HTR-8/SVneo (cell line): Measurements from ENCODE around the gene CAMSAP3.
A peak's percentile ranks its signal among the peaks of the same experiment; 100 is the strongest.

Experiments used
- DNase-seq: peaks from one replicate; pipeline ENCODE4 v3.0.0; 2011; ENCODE audit warnings: low spot score, mixed read lengths; ENCODE audit not compliant: insufficient read length
- FAIRE-seq: peaks from 2 replicates; lab custom pipeline; 2011; peaks lifted over from hg19 to GRCh38; lab: Jason Lieb, UNC

CAMSAP3 gene

DNA sequence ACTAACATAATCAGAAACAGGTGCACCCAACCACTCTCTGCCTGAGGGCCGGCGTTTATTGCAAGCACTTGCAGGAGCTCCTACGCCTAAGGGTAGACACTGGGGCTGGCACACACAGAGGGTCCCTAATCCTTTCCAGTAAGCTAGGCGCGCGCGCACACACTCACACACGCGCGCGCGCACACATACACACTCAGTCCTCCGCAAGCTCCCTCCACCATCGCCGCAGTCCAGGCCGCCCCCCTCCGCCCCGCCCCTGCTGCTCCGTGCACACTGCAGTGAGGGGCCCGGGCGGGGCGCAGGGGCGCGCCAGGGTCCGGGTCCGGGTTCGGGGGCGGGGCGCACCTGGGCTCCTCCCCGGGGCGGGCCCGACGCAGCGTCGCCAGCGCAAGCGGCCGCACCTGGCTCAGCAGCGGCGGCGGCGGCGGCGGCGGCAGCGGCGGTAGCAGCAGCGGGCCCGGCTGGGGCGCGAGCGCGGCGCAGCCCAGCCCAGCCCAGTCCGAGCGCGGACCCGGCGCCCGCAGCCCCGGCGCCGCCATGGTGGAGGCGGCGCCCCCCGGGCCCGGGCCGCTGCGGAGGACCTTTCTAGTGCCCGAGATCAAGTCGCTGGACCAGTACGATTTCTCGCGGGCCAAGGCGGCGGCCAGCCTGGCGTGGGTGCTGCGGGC, at the start of gene CAMSAP3:
Gene CAMSAP3, plus strand, starts transcription at position 398 of the 668 bp plus-strand sequence. Its CDS starts 140 bp downstream, at position 538.
- DNase-seq (peak; percentile 53), FAIRE-seq (peak; percentile 71)

DNA sequence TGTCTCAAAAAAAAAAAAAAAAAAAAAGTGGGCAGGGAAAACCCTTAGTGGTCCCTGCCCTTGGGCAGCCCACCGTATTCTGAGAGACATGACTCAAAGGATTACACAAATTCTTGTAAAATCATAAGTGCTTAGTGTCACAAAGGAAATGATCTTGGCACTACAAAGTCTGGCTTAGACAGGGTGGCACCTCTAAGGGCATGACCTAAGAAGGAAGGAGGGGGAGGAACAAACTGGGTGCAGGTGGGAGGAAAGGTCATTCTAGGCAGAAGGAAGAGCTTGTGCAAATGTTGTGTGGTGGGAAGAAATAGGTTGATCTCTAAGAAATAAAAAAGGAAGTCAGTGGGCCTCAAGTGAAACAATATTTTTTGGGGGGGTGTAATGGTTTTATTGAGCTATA, 49.8 kb upstream of the CAMSAP3 start:
- no peak for FAIRE-seq
- no peak for DNase-seq

- FAIRE-seq (no peak), DNase-seq (no peak)
Observed at GRCh38 chr19:7547159-7547558, 48.5 kb upstream of the CAMSAP3 start.

GRCh38 chr19:7549429-7550148, 46.1 kb upstream of the CAMSAP3 start:
- no peak for DNase-seq

DNA sequence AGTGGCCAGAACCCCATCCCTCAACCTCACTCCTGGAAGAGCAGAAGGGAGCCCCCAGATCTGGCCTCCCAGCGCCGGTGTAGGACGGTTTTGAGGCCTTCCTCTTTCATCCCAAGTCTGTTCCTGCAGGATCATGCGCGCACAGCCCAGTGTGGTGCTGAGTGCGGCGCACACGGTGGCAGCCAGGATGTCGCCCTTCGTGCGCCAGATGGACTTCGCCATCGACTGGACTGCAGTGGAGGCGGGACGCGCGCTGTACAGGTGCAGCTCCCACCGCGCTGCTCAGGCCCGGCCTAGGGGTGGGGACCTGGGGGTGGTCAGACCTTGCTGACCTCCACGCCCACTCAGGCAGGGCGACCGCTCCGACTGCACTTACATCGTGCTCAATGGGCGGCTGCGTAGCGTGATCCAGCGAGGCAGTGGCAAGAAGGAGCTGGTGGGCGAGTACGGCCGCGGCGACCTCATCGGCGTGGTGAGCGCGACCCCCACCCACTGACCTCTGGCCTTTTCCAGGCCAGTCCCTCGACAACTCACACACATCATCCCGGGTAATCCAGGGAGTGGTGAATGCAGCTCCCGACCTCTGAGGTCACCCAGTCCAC, 45.4 kb upstream of the CAMSAP3 start:
- DNase-seq (no peak), FAIRE-seq (no peak)

More at GRCh38 chr19:7549429-7550148, 46.1 kb upstream of the CAMSAP3 start:
- no peak for FAIRE-seq

- DNase-seq: peak; percentile 46
- no peak for FAIRE-seq
Observed at GRCh38 chr19:7550987-7551761, 44.5 kb upstream of the CAMSAP3 start.

DNA sequence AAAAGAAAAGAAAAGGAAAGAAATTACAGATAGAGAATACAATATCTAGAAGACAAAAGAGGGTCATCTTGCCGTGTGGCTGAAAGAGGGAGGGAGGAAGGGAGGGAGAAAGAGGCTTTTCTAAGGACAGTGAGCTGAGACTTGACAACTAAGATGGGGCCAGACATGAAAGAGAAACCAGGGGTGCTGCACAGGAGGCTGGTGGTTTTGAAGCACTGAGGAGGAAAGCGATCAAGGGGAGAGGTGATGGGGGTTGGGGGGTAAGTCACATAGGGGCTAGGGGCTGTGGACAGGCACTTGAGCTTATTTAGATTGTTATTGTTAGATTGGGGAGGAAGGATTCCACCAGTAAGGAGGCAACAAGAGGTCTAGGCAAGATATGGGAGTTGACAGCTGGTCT, 42.9 kb upstream of the CAMSAP3 start:
- DNase-seq (no peak), FAIRE-seq (no peak)

GRCh38 chr19:7554565-7554964, 41.1 kb upstream of the CAMSAP3 start:
- FAIRE-seq (no peak), DNase-seq (no peak)

DNA sequence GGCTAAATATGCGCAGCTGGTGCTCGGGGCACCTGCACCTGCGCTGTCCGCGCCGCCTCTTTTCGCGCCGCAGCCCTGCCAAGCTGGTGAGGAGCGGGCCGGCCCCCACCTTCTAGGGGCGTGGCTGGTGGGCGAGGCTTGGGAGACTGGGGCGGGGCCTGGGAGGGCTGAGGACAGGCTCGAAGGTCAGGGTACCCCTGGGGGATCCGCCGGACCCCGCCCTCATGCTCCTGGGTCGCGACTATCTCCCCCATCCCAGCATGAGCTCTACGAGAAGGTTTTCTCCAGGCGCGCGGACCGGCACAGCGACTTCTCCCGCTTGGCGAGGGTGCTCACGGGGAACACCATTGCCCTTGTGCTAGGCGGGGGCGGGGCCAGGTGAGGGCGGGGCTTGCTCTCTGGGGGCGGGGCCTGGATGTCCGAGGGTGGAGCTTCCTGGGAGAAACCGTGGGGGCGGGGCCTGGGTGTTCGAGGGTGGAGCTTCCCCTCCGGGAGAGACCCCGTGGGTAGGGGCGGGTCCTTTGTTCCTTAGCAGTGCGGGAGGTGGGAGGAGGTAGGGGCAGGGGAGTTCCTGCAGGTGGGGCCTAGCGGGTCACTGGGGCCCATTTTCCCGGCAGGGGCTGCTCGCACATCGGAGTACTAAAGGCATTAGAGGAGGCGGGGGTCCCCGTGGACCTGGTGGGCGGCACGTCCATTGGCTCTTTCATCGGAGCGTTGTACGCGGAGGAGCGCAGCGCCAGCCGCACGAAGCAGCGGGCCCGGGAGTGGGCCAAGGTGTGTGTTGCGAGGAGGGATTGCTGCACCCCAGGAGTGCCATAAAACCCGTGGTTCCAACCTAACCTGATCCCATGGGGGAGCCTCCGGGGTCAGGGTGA, 40.4 kb upstream of the CAMSAP3 start:
- FAIRE-seq (no peak), DNase-seq (no peak)

DNA sequence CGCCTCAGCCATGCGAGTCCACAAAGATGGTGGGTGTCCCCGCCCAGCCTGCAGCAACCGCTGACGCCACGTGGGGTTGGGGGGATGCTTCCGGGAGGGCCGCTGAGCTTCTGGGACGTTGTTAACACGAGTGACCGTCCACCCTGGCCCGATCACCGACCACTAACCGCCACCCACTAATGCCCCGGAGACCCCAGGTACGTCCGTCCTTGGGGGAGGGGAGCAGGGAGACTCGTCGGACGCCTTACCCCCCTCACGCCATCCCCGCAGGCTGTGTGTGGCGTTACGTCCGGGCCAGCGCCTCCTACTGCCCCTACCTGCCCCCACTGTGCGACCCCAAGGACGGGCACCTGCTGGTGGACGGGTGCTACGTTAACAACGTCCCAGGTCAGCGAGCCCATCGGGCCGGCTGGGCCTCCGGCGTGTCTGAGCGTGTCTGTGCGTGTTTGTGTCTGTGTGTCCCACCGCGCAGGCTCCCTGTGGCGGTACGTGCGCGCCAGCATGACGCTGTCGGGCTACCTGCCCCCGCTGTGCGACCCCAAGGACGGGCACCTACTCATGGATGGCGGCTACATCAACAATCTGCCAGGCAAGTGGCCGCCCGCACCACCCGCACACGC, 38.9 kb upstream of the CAMSAP3 start:
- FAIRE-seq (no peak), DNase-seq (no peak)

- no peak for DNase-seq
- FAIRE-seq: no peak
Observed at GRCh38 chr19:7558667-7559066, 37.0 kb upstream of the CAMSAP3 start.

GRCh38 chr19:7559102-7559501, 36.6 kb upstream of the CAMSAP3 start:
- no peak for FAIRE-seq
- DNase-seq: no peak

GRCh38 chr19:7560255-7560654, 35.4 kb upstream of the CAMSAP3 start:
- DNase-seq (no peak), FAIRE-seq (no peak)

- DNase-seq (no peak), FAIRE-seq (no peak)
Observed at GRCh38 chr19:7561325-7561724, 34.3 kb upstream of the CAMSAP3 start.

- FAIRE-seq (no peak), DNase-seq (no peak)
Observed at GRCh38 chr19:7562646-7563393, 32.8 kb upstream of the CAMSAP3 start.

GRCh38 chr19:7564866-7565265, 30.8 kb upstream of the CAMSAP3 start:
- FAIRE-seq (no peak), DNase-seq (no peak)

- DNase-seq: no peak
- FAIRE-seq: no peak
Observed at GRCh38 chr19:7565332-7565731, 30.3 kb upstream of the CAMSAP3 start.

GRCh38 chr19:7570761-7571160, 24.9 kb upstream of the CAMSAP3 start:
- FAIRE-seq (no peak), DNase-seq (no peak)
